Activated gamma-delta T cell treated with Interleukin-2 at 50 U/mL for 16 hours (primary cell): ENCODE results near the gene F8A1.
"Not testable (repeated sequence)": the region's sequence is repeated elsewhere in the genome, so short reads cannot be mapped to it uniquely, and the experiment has no call there.

Experiments
- DNase-seq: peaks from one replicate; pipeline ENCODE4 v3.0.0-alpha.2; 2020

F8A1 gene

DNA sequence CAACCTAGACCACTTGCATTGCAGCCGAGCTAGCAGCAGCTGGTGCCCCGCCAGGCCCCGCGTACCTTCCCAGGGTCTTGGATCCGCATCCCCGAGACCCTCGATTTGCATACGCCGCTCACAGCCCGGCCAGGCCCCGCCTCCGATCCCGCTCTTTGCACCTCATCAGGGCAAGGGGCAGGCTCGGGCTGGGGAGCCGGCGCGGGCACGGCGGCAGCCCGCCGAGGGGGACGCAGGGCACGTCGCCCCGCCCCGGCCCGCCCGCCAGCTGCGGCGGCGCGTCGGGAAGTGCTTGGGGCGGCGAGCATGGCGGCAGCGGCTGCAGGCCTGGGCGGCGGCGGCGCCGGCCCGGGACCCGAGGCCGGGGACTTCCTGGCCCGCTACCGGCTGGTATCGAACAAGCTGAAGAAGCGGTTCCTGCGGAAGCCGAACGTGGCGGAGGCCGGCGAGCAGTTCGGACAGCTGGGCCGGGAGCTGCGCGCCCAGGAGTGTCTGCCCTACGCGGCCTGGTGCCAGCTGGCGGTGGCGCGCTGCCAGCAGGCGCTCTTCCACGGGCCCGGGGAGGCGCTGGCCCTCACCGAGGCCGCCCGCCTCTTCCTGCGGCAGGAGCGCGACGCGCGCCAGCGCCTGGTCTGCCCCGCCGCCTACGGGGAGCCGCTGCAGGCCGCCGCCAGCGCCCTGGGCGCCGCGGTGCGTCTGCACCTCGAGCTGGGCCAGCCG, at the start of gene F8A1:
F8A1 (plus strand) TSS at position 287 of the 720 bp plus-strand sequence; CDS start at position 307, 20 bp downstream.
- DNase-seq = peak; percentile 6

- no peak for DNase-seq
Observed at GRCh38 chrX:154840856-154841255, 45.3 kb upstream of the F8A1 start.

DNA sequence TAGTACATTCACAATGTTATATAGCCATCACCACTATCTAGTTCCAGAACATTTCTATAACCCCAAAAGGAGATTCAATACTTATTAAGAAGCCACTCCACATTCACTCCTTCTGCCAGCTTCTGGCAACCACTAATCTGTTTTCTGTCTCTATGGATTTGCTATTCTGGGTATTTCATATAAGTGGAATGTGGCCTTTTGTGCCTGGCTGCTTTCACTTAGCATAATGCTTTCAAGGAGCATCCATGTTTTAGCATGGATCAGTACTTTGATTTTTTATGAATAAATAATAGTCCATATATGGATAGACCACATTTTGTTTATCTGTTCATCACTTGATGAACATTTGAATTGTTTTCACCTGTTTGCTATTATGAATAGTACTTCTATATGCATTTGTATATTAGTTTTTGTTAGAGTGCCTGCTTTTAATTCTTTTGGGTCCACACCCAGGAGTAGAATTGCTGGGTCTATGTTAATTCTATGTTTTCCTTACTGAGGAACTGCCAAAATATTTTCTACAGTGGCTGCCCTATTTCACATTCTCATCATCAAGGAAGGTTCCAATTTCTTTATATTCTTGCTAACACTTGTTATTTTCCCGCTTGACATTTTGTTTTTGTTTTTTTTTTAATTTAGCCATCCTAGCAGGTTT, 35.1 kb upstream of the F8A1 start:
- DNase-seq = no peak

- no peak for DNase-seq
Observed at GRCh38 chrX:154855256-154855655, 30.9 kb upstream of the F8A1 start.

DNA sequence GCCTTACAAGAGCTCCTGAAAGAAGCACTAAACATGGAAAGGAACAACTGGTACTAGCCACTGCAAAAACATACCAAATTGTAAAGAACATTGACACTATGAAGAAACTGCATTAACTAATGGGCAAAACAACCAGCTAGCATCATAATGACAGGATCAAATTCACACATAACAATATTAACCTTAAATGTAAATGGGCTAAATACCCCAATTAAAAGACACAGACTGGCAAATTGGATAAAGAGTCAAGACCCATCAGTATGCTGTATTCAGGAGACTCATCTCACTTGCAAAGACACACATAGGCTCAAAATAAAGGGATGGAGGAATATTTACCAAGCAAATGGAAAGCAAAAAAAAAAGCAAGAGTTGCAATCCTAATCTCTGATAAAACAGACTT, 17.6 kb upstream of the F8A1 start:
- DNase-seq = not testable (repeated sequence)

- DNase-seq = no peak
Observed at GRCh38 chrX:154873329-154873728, 12.8 kb upstream of the F8A1 start.

DNA sequence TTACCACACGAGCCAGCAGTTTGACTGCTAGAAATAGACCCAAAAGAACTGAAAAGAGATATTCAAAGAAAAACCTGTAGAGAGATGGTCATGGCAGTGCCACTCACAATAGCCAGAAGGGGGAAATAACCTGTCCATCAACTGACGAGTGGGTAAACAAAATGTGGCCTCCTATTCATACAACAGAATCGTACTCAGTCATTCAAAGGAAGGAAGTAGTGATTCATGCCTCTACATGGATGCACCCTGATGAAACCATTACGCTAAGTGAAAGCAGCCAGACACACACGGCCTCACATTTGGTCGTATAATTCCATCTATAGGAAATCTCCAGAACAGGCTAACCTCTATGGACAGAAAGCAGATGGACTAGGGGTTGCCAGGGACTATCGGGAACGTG, 2.1 kb upstream of the F8A1 start:
- not testable (repeated sequence) for DNase-seq

GRCh38 chrX:154885057-154885456, 1.1 kb upstream of the F8A1 start:
- DNase-seq = not testable (repeated sequence)

DNA sequence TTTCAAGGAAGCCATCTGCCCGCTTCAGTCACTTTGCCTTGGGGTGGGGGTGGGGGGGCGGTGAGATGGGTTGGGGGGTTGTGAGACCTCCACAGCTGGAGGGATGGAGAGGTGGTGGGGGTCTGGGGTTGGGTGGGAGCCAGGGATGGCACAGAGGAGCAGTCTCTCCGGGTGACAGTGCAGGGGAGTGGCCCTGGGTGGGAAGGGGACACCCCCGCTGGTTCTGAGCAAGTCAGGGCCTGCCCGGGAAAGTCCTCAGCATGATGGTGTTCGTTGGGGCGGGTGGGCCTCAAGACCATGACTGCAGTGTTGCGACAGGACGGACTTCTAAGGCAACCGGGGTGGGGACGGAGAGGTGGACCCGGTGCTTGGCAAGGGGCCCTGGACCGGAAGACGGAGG, 606 bp upstream of the F8A1 start:
- DNase-seq = not testable (repeated sequence)

DNA sequence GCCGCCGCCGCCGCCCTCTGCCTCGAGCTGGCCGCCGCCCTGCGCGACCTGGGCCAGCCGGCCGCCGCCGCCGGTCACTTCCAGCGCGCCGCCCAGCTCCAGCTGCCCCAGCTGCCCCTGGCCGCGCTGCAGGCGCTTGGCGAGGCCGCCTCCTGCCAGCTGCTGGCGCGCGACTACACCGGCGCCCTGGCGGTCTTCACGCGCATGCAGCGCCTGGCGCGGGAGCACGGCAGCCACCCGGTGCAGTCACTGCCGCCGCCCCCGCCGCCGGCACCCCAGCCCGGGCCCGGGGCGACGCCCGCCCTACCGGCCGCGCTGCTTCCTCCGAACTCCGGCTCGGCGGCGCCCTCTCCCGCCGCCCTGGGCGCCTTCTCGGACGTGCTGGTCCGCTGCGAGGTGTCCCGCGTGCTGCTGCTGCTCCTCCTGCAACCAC, 650 bp downstream of the F8A1 start:
- DNase-seq = not testable (repeated sequence)

DNA sequence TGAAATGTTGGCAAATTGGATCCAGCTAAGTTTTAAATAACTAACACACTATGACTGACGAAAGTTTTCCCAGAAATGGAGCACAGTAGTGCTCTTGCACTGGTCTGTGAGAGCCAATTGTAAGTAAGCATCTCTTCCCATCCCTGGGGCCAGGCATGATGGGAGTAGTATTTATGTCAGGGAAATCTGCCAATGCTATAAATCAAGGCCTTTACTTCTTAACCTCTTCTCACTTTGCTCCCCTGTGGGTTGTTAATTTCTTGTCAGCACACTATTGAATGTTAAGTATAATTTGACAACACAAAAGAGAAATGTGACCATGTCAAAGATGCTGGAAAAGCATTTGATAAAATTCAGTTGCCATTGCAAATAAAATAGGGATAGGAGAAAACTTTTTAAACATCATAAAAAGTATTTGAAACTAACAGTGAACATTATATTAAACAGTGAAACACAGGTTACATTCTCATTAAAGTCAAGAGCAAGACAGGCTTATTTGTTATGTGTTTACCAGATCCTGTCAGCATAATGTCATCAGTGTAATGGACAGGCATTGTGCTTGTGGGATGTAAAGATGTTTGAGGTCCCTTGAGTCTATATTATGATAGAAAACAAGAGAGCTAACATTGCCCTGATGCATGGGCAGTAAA, 5.0 kb downstream of the F8A1 start:
- no peak for DNase-seq

GRCh38 chrX:154892296-154892695, 6.1 kb downstream of the F8A1 start:
- DNase-seq = no peak

DNA sequence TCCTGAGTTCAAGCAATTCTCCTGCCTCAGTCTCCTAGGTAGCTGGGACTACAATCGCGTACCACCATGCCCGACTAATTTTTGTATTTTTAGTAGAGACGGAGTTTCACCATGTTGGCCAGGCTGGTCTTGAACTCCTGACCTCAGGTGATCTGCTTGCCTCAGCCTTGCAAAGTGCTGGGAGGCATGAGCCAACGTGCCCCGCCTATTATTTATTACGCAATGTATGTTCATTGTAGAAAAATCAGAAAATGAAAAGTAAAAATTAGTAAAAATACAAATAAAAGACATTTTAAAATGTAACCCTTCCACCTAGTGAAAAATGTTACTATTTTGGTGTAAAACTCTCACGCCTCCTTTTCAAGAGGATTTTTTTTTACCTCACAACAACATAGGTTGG, 14.2 kb downstream of the F8A1 start:
- no peak for DNase-seq

DNA sequence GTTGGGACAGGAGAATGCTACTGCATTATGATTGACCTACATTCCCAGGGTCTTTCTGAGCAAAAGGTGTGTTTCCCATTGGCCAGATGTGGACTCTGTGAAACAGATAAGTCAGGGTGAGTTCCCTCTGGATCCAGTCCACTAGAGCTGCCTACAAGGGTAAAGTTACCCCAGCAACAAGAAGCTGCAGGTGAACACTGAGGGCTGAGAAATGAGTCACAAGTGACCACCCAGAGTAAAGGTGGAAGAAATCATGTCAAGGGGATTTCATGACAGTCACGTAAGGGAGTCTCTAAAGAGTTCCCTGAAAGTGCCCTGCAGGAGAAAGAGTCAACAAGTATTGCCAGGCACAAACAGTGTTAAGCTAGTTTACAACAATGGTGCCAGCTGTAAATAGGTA, 16.3 kb downstream of the F8A1 start:
- DNase-seq = no peak

DNA sequence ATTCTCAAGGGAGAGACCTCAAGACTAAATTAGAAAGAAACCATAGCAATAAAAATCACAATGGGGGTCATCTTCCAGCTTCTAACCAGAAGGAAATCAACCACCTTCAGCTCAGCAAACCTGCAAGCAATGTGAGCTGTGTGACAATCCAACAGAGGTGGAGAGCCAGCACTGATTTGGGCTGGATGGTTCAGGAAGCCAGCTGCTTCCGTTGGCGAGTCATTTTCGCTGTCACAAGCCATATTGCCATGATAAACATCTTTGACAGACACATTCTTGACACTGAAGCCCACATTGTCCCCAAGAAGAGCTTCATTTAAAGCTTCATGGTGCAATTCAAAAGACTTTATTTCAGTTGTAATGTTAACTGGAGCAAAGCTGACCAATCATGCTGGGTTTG, 22.7 kb downstream of the F8A1 start:
- DNase-seq = no peak

- DNase-seq = not testable (repeated sequence)
Observed at GRCh38 chrX:154910048-154910447, 23.9 kb downstream of the F8A1 start.

DNA sequence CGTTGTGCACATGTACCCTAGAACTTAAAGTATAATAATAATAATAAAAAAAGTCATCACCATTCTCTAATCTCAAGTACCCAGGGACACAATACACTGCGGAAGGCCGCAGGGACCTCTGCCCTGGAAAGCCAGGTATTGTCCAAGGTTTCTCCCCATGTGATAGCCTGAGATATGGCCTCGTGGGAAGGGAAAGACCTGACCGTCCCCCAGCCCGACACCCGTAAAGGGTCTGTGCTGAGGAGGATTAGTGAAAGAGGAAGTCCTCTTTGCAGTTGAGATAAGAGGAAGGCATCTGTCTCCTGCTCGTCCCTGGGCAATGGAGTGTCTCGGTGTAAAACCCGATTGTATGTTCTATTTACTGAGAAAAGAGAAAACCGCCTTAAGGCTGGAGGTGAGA, 24.4 kb downstream of the F8A1 start:
- DNase-seq = not testable (repeated sequence)

GRCh38 chrX:154914052-154914451, 27.9 kb downstream of the F8A1 start:
- no peak for DNase-seq

DNA sequence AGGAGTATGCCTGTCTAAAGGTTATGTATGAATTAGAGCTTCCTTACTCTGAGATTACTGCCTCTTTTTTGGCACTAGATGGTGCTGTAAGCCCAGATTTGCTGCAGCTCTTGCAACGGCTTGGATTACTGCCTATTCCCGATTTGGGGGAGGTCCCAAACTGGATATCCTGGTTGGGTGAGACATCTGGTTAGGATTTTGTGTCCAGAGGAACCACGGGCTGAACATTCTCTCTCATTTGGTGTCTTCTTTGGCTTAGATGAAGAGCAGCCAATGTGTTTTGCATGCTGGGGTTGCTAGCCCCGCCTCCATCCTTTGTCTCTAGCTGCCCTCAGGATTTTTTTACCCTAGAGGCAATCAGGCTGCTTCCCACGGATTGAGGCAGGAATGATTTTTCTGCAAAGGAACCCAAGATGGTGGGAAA, 31.9 kb downstream of the F8A1 start:
- DNase-seq = no peak

GRCh38 chrX:154924771-154925170, 38.6 kb downstream of the F8A1 start:
- not testable (repeated sequence) for DNase-seq
